Activated T-cell treated with anti-CD3 and anti-CD28 coated beads for 4 hours (primary cell): Measurements from ENCODE around the gene CBR1.

ENCODE experiments used
- DNase-seq: peaks from one replicate; pipeline ENCODE4 v3.0.0-alpha.2; 2020

The CBR1 gene

GRCh38 chr21:36069713-36070583 lies at the start of gene CBR1:
Gene CBR1 (plus strand): TSS chr21:36070024. CDS start chr21:36070116, 92 bp downstream.
- peak; percentile 81 for DNase-seq

- no peak for DNase-seq
These were observed 48.5 kb upstream of the CBR1 start for GRCh38 chr21:36021251-36021837.

GRCh38 chr21:36022427-36023091 lies 47.3 kb upstream of the CBR1 start:
- no peak for DNase-seq

GRCh38 chr21:36023092-36023480 lies 46.7 kb upstream of the CBR1 start:
- no peak for DNase-seq

- no peak for DNase-seq
These were observed 45.0 kb upstream of the CBR1 start for GRCh38 chr21:36024782-36025181.

GRCh38 chr21:36027347-36027746 lies 42.5 kb upstream of the CBR1 start:
- DNase-seq, result no peak

- peak; percentile 57 for DNase-seq
These were observed 41.4 kb upstream of the CBR1 start for GRCh38 chr21:36028127-36029069.

- DNase-seq, result no peak
These were observed 40.5 kb upstream of the CBR1 start for GRCh38 chr21:36029309-36029708.

- DNase-seq, result no peak
These were observed 39.1 kb upstream of the CBR1 start for GRCh38 chr21:36030581-36031189.

GRCh38 chr21:36032647-36033406 lies 37.0 kb upstream of the CBR1 start:
- DNase-seq, result no peak

GRCh38 chr21:36034211-36034913 lies 35.5 kb upstream of the CBR1 start:
- DNase-seq, result no peak

- no peak for DNase-seq
These were observed 34.4 kb upstream of the CBR1 start for GRCh38 chr21:36035381-36035791.

- DNase-seq, result no peak
These were observed 30.9 kb upstream of the CBR1 start for GRCh38 chr21:36038701-36039497.

- no peak for DNase-seq
These were observed 30.0 kb upstream of the CBR1 start for GRCh38 chr21:36039861-36040260.

GRCh38 chr21:36040389-36040788 lies 29.4 kb upstream of the CBR1 start:
- no peak for DNase-seq

- no peak for DNase-seq
These were observed 27.9 kb upstream of the CBR1 start for GRCh38 chr21:36041910-36042309.

GRCh38 chr21:36044056-36044455 lies 25.8 kb upstream of the CBR1 start:
- DNase-seq, result no peak

- DNase-seq, result no peak
These were observed 23.8 kb upstream of the CBR1 start for GRCh38 chr21:36045993-36046392.

GRCh38 chr21:36047139-36047538 lies 22.7 kb upstream of the CBR1 start:
- DNase-seq, result no peak

- DNase-seq, result no peak
These were observed 21.5 kb upstream of the CBR1 start for GRCh38 chr21:36048357-36048756.
